BLaER1 (cell line): ENCODE measurements around the gene CARS2.
"Not testable (repeated sequence)": the region's sequence is repeated elsewhere in the genome, so short reads cannot be mapped to it uniquely, and the experiment has no call there.

Experiments used
- H3K27ac ChIP-seq: shearing (Covaris generic); formaldehyde crosslinking; 2 replicates; pipeline ENCODE4 v1.8.1; 2022
- H3K27me3 ChIP-seq: shearing (Covaris generic); formaldehyde crosslinking; 2 replicates; pipeline ENCODE4 v1.8.1; 2022
- H3K36me3 ChIP-seq: shearing (Covaris generic); formaldehyde crosslinking; 2 replicates; pipeline ENCODE4 v1.8.1; 2022
- H3K4me1 ChIP-seq: shearing (Covaris generic); formaldehyde crosslinking; 2 replicates; pipeline ENCODE4 v1.8.1; 2022
- H3K4me2 ChIP-seq: shearing (Covaris generic); formaldehyde crosslinking; 2 replicates; pipeline ENCODE4 v1.8.1; 2022
- H3K4me3 ChIP-seq: shearing (Covaris generic); formaldehyde crosslinking; 2 replicates; pipeline ENCODE4 v1.8.1; 2022
- H3K9ac ChIP-seq: shearing (Covaris generic); formaldehyde crosslinking; 2 replicates; pipeline ENCODE4 v1.8.1; 2022
- H3K9me3 ChIP-seq: shearing (Covaris generic); formaldehyde crosslinking; 2 replicates; pipeline ENCODE4 v1.8.1; 2022
- H4K20me1 ChIP-seq: shearing (Covaris generic); formaldehyde crosslinking; 2 replicates; pipeline ENCODE4 v1.8.1; 2022
- Cebpa-rat ChIP-seq: shearing (Covaris generic); IDR thresholded peaks from 2 replicates; pipeline ENCODE4 v1.8.1; 2022

CARS2 gene

DNA sequence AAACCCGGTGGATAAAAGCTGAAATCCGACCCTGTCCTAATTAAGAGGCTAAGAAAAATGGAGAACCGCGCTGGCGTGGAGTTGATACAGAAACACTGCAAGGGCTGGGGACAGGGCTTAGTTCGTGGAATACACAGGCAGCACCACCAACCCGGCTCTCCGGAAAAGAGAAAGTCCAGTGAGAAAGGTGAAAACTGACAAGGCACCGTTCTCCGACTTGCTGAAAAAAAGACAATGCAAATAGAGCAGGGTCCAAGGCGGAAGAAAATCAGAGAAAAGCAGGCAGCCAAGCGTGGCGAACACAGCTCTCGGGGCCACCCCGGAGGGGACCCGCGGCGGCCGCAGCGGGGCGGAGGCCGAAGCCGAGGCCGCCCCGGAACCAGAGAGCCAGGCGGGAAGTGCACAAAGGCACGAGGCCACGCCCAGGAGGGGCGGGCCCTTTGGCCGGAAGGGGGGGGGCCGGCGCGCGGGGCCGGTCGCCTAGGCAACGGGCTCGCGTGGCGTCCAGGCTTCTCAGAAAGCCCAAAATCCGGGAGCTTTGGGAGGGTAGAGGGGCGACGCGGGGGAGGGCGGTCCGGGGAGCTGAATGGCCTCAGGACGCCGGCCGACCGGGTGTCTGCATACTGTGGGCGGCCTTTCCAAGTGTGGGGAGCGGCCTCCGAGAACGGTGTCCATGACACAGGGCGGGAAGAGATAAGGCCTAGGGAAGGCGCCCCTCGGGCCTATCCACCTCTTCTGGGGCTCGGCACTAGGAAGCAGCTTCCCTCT lies 6.3 kb upstream of the CARS2 start:
- Histone ChIP-seq H3K27ac (peak overlapping the region; percentile 97), H3K27me3 (no peaks in the 10 kb centered on the region), H3K9ac (peak overlapping the region; percentile 94), H3K36me3 (no peaks in the 10 kb centered on the region), H3K4me2 (peak overlapping the region; percentile 78), H3K4me3 (peak overlapping the region; percentile 99), H3K4me1 (peaks cover 34% of the 10 kb centered on the region), H4K20me1 (peaks cover 22% of the 10 kb centered on the region), H3K9me3 (no peaks in the 10 kb centered on the region)
- no peak for TF ChIP-seq Cebpa-rat

DNA sequence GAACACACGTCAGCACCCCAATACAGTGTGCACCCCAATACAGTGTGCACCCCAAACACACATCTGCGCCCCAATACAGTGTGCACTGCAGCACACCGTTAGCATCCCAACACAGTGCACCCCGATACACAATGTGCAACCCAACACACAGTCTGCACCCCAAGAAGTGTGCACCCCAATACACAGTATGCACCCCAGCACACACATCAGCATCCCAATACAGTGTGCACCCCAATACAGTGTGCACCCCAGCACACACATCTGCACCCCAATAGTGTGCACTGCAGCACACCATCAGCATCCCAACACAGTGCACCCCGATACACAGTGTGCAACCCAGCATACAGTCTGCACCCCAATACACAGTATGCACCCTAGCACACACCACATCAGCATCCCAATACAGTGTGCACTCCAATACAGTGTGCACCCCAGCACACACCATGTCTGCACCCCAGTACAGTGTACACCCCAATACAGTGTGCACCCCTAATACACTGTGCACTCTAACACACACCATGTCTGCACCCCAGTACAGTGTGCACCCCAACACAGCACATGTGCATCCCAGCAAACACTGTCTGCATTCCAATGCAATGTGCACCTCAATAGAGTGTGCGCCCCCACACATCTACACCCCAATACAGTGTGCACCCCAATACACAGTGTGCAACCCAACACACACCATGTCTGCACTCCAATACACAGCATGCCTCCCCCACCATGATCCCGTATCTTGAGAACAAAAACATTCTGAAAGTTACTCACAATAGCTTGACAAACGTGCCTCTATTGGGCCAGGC lies 855 bp upstream of the CARS2 start:
- no peaks in the 10 kb centered on the region for H3K9me3 ChIP-seq
- no peak for TF ChIP-seq Cebpa-rat
- peak overlapping the region; percentile 91 for H3K4me3 ChIP-seq
- peak overlapping the region; percentile 90 for H3K4me2 ChIP-seq
- H3K36me3 ChIP-seq = peaks cover 21% of the 10 kb centered on the region
- peaks cover 19% of the 10 kb centered on the region; the same call in 1 of the 2 replicates for H4K20me1 ChIP-seq
- no peaks in the 10 kb centered on the region for H3K27me3 ChIP-seq
- peak overlapping the region; percentile 73 for H3K9ac ChIP-seq
- H3K27ac ChIP-seq = peak overlapping the region; percentile 83
- H3K4me1 ChIP-seq = peaks cover 66% of the 10 kb centered on the region

DNA sequence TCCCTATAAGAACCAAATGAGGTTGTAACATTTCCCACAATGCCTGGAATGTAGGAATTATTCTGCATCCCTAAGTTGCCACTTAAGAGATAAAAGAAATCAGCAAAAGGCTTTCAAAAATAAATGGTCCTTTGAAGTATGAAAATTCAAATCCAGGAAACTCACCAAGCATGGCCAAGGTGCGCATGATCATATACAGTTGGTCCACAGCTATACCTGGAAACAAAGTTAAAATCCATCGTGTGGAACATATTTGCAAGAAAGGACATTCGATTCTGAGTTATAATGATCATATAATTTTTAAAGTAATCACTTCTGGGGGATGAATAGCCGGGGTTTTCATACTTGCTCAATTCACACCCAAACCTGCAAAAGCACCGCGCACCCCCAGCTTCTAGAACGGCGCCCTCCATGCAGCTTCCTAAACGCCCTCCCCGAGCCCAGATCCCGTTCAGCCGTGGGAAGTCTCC lies 525 bp downstream of the CARS2 start:
- Histone ChIP-seq H3K27ac (peak overlapping the region; percentile 83), H3K4me3 (peak overlapping the region; percentile 91), H3K4me2 (peak overlapping the region; percentile 88), H3K9me3 (no peaks in the 10 kb centered on the region), H3K27me3 (no peaks in the 10 kb centered on the region), H3K4me1 (peaks cover 63% of the 10 kb centered on the region), H4K20me1 (peaks cover 19% of the 10 kb centered on the region; the same call in 1 of the 2 replicates), H3K36me3 (peaks cover 33% of the 10 kb centered on the region), H3K9ac (peak overlapping the region; percentile 91)
- TF ChIP-seq Cebpa-rat = no peak

- no peak overlapping the region for H3K27ac ChIP-seq
- H3K4me1 ChIP-seq = peaks cover 79% of the 10 kb centered on the region
- no peak for TF ChIP-seq Cebpa-rat
- H3K9ac ChIP-seq = no peak overlapping the region
- no peak overlapping the region for H3K4me3 ChIP-seq
- H3K27me3 ChIP-seq = no peaks in the 10 kb centered on the region
- H3K36me3 ChIP-seq = peaks cover 53% of the 10 kb centered on the region
- no peaks in the 10 kb centered on the region for H3K9me3 ChIP-seq
- H3K4me2 ChIP-seq = peak overlapping the region; percentile 30; the same call in 1 of the 2 replicates
- H4K20me1 ChIP-seq = peaks cover 43% of the 10 kb centered on the region
Observed at GRCh38 chr13:110702591-110703526, 3.1 kb downstream of the CARS2 start.

DNA sequence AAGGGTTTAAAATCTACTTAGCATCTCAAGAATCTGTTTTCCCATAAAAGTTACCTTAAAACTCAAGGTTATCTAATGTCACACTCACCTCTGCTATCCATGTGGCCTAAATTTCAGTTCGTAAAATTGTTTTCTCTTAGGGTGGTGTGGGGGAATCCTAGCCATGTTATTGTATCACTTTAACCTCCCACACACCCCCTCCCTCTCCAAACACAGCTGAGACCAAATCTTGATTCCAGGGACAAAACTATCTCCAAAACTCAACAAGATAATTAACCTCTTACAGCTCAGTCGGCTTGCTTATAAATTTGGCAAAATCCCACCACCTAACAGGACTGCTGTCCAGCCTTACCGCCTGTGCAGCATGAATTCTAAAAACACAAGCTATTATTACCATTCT lies 3.8 kb downstream of the CARS2 start:
- no peak overlapping the region for H3K27ac ChIP-seq
- H3K36me3 ChIP-seq = peaks cover 59% of the 10 kb centered on the region
- TF ChIP-seq Cebpa-rat = no peak
- peaks cover 81% of the 10 kb centered on the region for H3K4me1 ChIP-seq
- no peaks in the 10 kb centered on the region for H3K27me3 ChIP-seq
- H3K9me3 ChIP-seq = no peaks in the 10 kb centered on the region
- H3K4me2 ChIP-seq = no peak overlapping the region; the same call in 1 of the 2 replicates
- no peak overlapping the region for H3K4me3 ChIP-seq
- H3K9ac ChIP-seq = no peak overlapping the region
- H4K20me1 ChIP-seq = peaks cover 51% of the 10 kb centered on the region

DNA sequence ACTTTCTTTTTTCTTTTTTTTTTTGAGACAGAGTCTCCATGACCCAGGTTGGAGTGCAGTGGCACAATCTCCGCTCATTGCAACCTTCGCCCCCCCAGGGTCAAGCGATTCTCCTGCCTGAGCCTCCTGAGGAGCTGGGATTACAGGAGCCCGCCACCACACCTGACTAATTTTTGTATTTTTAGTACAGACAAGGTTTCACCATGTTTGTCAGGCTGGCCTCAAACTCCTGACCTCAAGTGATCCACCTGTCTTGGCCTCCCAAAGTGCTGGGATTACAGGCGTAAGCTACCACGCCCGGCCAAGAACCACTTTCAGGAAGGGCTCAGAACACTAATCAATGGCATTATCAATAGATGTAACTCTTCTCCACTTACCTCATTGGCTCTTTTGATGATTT lies 4.9 kb downstream of the CARS2 start:
- not testable (repeated sequence) for H3K9ac ChIP-seq, H3K9me3 ChIP-seq, H3K27me3 ChIP-seq, H3K27ac ChIP-seq, H3K4me2 ChIP-seq, H3K4me3 ChIP-seq
- peaks cover 56% of the 10 kb centered on the region for H4K20me1 ChIP-seq
- H3K4me1 ChIP-seq = peaks cover 80% of the 10 kb centered on the region
- H3K36me3 ChIP-seq = peaks cover 67% of the 10 kb centered on the region

DNA sequence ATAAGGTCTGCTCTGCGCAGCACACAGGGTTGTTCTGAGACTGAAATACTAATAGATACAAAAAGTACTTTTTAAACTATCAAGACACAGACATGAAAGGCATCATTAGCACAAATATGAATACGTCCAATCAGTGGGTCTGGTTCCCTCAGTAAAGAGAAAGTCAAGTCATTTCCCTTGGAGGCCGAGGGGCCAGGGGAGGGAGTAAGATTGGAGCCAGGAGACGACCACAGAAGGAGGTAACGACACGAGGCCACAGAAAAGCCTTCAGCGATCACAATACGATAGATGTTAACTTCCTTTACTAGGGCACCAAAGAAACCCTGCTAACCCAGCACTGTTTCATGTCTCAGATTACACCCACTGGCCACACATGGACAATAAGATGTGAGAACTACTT lies 5.3 kb downstream of the CARS2 start:
- H3K4me1 ChIP-seq = peaks cover 80% of the 10 kb centered on the region
- no peak overlapping the region for H3K4me3 ChIP-seq
- no peak overlapping the region for H3K27ac ChIP-seq
- H3K27me3 ChIP-seq = no peaks in the 10 kb centered on the region
- no peaks in the 10 kb centered on the region for H3K9me3 ChIP-seq
- H3K36me3 ChIP-seq = peaks cover 70% of the 10 kb centered on the region
- H3K9ac ChIP-seq = no peak overlapping the region
- no peak for TF ChIP-seq Cebpa-rat
- H4K20me1 ChIP-seq = peaks cover 56% of the 10 kb centered on the region
- no peak overlapping the region for H3K4me2 ChIP-seq

DNA sequence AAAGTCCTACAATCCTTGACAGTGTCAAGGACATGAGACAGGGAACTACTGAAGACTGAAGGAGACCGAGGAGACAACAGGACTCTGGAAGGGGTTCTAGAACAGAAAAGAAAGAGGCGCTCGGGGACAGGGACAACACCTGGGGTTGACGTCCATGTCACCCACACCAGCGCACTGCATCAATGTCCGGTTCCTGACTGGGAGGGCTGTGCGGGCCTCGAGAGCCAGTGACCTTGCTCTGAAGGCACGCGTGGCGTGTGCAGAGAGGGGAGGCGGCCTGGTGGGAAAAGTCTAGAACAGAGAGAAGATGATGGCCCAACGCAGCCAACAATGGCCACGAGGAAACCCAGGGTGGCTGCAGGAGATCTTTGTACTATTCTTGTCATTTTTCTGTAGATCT lies 5.7 kb downstream of the CARS2 start:
- Histone ChIP-seq H3K9me3 (no peaks in the 10 kb centered on the region), H3K9ac (no peak overlapping the region), H3K4me2 (peak overlapping the region; percentile 75; the same call in 1 of the 2 replicates), H3K27ac (no peak overlapping the region), H3K4me1 (peaks cover 78% of the 10 kb centered on the region), H4K20me1 (peaks cover 56% of the 10 kb centered on the region), H3K27me3 (no peaks in the 10 kb centered on the region), H3K4me3 (no peak overlapping the region), H3K36me3 (peaks cover 70% of the 10 kb centered on the region)
- TF ChIP-seq Cebpa-rat = no peak
